Measurements from ENCODE around the gene MICU1.

- TF ChIP-seq KDM1A (IDR thresholded peaks at IDR 0.05; ENCODE audit: low read depth) (no peak), RAD21 (conservative IDR thresholded peaks at IDR 0.05 in 1 of 2, IDR thresholded peaks at IDR 0.05 in 1 of 2) (no peak), POLR2A (IDR thresholded peaks at IDR 0.05; ENCODE audit: low read length) (no peak)
Observed at GRCh38 chr10:72461085-72461484, 164.8 kb downstream of the MICU1 start.

Data from A549 (cell line).